Neuronal stem cell (in vitro differentiated cells): ENCODE results near the gene ATG5. TPM values are rescaled to one million over a fixed set of nuclear protein-coding genes. Genes with fewer than 3 reads are reported as not detected.

ENCODE experiments used
- DNase-seq: peaks from one replicate; pipeline ENCODE4 v3.0.0-alpha.2; 2013; ENCODE audit warnings: low spot score
- H2AFZ ChIP-seq: one replicate; pipeline ENCODE4 v1.6.1; 2013; ENCODE audit warnings: mild to moderate bottlenecking, low read length, inconsistent platforms
- H2AK5ac ChIP-seq: 2 replicates; pipeline ENCODE4 v1.6.1; 2013; ENCODE audit warnings: low read depth, mild to moderate bottlenecking, inconsistent platforms, low read length, moderate library complexity, mixed read lengths
- H2BK120ac ChIP-seq: 2 replicates; pipeline ENCODE4 v1.6.1; 2013; ENCODE audit warnings: low read depth, mild to moderate bottlenecking, inconsistent platforms, low read length, moderate library complexity, mixed read lengths
- H2BK12ac ChIP-seq: one replicate; pipeline ENCODE4 v1.6.1; 2013; ENCODE audit warnings: low read length, inconsistent platforms
- H2BK15ac ChIP-seq: 2 replicates; pipeline ENCODE4 v1.6.1; 2013; ENCODE audit warnings: mild to moderate bottlenecking, low read length, inconsistent platforms, mixed read lengths
- H2BK5ac ChIP-seq: one replicate; pipeline ENCODE4 v1.6.1; 2013; ENCODE audit warnings: inconsistent platforms, mild to moderate bottlenecking, low read length, moderate library complexity
- H3K14ac ChIP-seq: one replicate; pipeline ENCODE4 v1.6.1; 2013; ENCODE audit warnings: low read length, inconsistent platforms
- H3K18ac ChIP-seq: 2 replicates; pipeline ENCODE4 v1.6.1; 2013; ENCODE audit warnings: low read length, inconsistent platforms
- H3K23ac ChIP-seq: 2 replicates; pipeline ENCODE4 v1.6.1; 2013; ENCODE audit warnings: low read depth, mild to moderate bottlenecking, mixed read lengths, low read length, inconsistent platforms; ENCODE audit not compliant: poor library complexity
- H3K27ac ChIP-seq: replicated peaks from 3 replicates; pipeline ENCODE4 v1.5.1; 2013; ENCODE audit warnings: low read length, inconsistent platforms
- H3K27me3 ChIP-seq, 3 experiments: 2 replicates each; pipeline ENCODE4 v1.6.1; 2013; ENCODE audit warnings: low read length in 3 of 3, mild to moderate bottlenecking in 2 of 3, inconsistent platforms in 1 of 3, low read depth in 1 of 3, mixed read lengths in 1 of 3, moderate library complexity in 1 of 3; ENCODE audit not compliant: control insufficient read depth in 3 of 3, insufficient read depth in 3 of 3
- H3K36me3 ChIP-seq, 2 donors: replicated peaks in 1 of 2; 2 replicates each; pipeline ENCODE4 v1.6.1; 2013; ENCODE audit warnings: low read length in 2 of 2; ENCODE audit not compliant: control insufficient read depth in 2 of 2, insufficient read depth in 2 of 2
- H3K4ac ChIP-seq: 2 replicates; pipeline ENCODE4 v1.6.1; 2013; ENCODE audit warnings: inconsistent platforms, mild to moderate bottlenecking, low read length, moderate library complexity
- H3K4me1 ChIP-seq, 2 donors: 1 replicate in 1 of 2; 2 replicates in 1 of 2; pipeline ENCODE4 v1.6.1; 2013; ENCODE audit warnings: low read length in 2 of 2, low read depth in 1 of 2; ENCODE audit not compliant: control insufficient read depth in 2 of 2, insufficient read depth in 1 of 2
- H3K4me2 ChIP-seq: one replicate; pipeline ENCODE4 v1.6.1; 2013; ENCODE audit warnings: mild to moderate bottlenecking, low read length, inconsistent platforms; ENCODE audit not compliant: insufficient read depth, poor library complexity, severe bottlenecking
- H3K4me3 ChIP-seq, 2 donors: 2 replicates each; pipeline ENCODE4 v1.5.1; 2013; ENCODE audit warnings: low read length in 2 of 2, mild to moderate bottlenecking in 2 of 2, inconsistent platforms in 1 of 2, moderate library complexity in 1 of 2
- H3K79me1 ChIP-seq: one replicate; pipeline ENCODE4 v1.6.1; 2013; ENCODE audit warnings: low read depth, mild to moderate bottlenecking, inconsistent platforms, low read length, moderate library complexity
- H3K9ac ChIP-seq: one replicate; pipeline ENCODE4 v1.6.1; 2013; ENCODE audit warnings: mild to moderate bottlenecking, low read depth, low read length, inconsistent platforms; ENCODE audit not compliant: poor library complexity
- H3K9me3 ChIP-seq, 2 donors: replicated peaks in 1 of 2; 2 replicates each; pipeline versions ENCODE3 to v1.6.1; 2013; ENCODE audit warnings: low read length in 2 of 2, mild to moderate bottlenecking in 2 of 2, inconsistent platforms in 1 of 2, low read depth in 1 of 2, mixed read lengths in 1 of 2, moderate library complexity in 1 of 2; ENCODE audit not compliant: control insufficient read depth in 2 of 2, insufficient read depth in 1 of 2
- H4K8ac ChIP-seq: one replicate; pipeline ENCODE4 v1.6.1; 2013; ENCODE audit warnings: low read depth, mild to moderate bottlenecking, inconsistent platforms, low read length, moderate library complexity
- H4K91ac ChIP-seq: one replicate; pipeline ENCODE4 v1.6.1; 2013; ENCODE audit warnings: low read length, low read depth, mild to moderate bottlenecking, inconsistent platforms; ENCODE audit not compliant: poor library complexity
- WGBS, 2 donors: extraction: QIAGEN DNeasy Blood & Tissue Kit; methylation state at CpG; one replicate each; pipeline ENCODE4 v1.1.7; 2013; ENCODE audit warnings: missing lambda C conversion rate in 2 of 2, mixed read lengths in 1 of 2; ENCODE audit not compliant: insufficient read length in 2 of 2, insufficient replicate concordance in 1 of 2; ENCODE audit errors: extremely low coverage in 2 of 2; 5-methylcytosine and 5-hydroxymethylcytosine counted together
- polyA plus RNA-seq, 2 experiments: library from polyadenylated mRNA; stranded (reverse); fragments of 200-250 nt; gene quantifications; one replicate each; pipeline ENCODE4 v1.2.3, GENCODE V29; 2013

Gene ATG5
- 16.6 TPM for polyA plus RNA-seq (2013, experiment 1 of 2)
- polyA plus RNA-seq (2013, experiment 2 of 2), result 17.8 TPM

GRCh38 chr6:106325336-106326178 is at the start of gene ATG5:
Gene ATG5 (minus strand): TSS chr6:106325760. CDS start chr6:106316208, 9,552 bp downstream.
- Histone ChIP-seq H3K4ac (no peak within 1 kb of the TSS), H3K9ac (peak within 1 kb of the TSS; percentile 64), H2BK5ac (peak within 1 kb of the TSS; percentile 71), H3K27me3 (peaks cover 0 to 21% (median 0%) of the 10 kb centered on the region in 3 experiments), H2BK120ac (no peak within 1 kb of the TSS), H2AK5ac (no peak within 1 kb of the TSS), H3K4me3 (peak within 1 kb of the TSS; percentile 84 to 91), H3K36me3 (no peaks in the 10 kb centered on the region), H3K23ac (peak within 1 kb of the TSS; percentile 97), H2BK12ac (no peak within 1 kb of the TSS), H3K27ac (peak within 1 kb of the TSS; percentile 92), H3K18ac (peak within 1 kb of the TSS; percentile 96), H2AFZ (peak within 1 kb of the TSS; percentile 97), H3K9me3 (no peaks in the 10 kb centered on the region), H3K4me2 (peak within 1 kb of the TSS; percentile 75), H3K4me1 (no peaks in the 10 kb centered on the region), H2BK15ac (no peak within 1 kb of the TSS), H3K79me1 (peaks cover 5% of the 10 kb centered on the region), H3K14ac (peak within 1 kb of the TSS; percentile 25), H4K91ac (no peak within 1 kb of the TSS), H4K8ac (peak within 1 kb of the TSS; percentile 74)
- DNase-seq, result peak; percentile 95
- no CpG with 5 or more reads among the region's 56 CpGs for WGBS, 2 donors

DNA sequence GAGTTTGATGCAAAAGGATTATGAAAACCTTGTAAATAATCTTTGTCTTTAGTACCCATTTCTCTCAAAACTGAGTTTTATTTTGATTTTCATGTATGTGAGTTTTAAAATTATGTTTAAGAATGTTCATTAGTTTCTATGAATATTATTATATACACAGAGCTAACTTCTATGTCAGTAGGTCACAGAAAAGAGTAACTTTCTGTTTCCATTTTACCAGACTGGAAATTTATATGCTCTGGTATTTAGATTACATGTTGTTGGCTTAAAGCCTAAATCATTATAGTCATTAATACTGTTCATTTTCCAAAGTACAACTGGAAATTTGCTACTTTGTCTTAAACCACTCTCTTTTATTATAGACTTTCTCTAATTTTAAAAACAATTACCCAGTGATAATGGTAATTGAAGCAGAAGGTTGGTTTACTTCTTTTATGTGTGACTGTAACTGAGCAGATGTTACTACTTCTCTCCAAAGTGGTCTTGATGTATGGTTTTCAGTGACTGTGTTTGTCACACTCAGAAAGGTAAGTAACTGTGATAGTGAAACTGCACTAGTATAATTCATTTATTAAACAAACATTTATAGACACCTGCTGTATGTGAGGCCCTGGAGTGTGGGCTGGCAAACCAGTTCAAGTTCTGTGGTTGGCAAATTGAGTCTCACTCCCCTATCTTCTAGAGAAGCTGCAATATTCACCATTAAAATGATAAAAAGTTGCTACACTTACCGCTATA is 48.1 kb upstream of the ATG5 start:
- Histone ChIP-seq H2BK5ac (no peak overlapping the region), H2AFZ (no peak overlapping the region), H3K27ac (no peak overlapping the region), H3K18ac (no peak overlapping the region), H2AK5ac (no peak overlapping the region), H2BK15ac (no peak overlapping the region), H3K27me3 (peaks cover 0 to 30% (median 0%) of the 10 kb centered on the region in 3 experiments), H2BK120ac (no peak overlapping the region), H3K14ac (no peak overlapping the region), H2BK12ac (no peak overlapping the region), H4K91ac (no peak overlapping the region), H3K23ac (no peak overlapping the region), H3K9me3 (no peaks in the 10 kb centered on the region), H3K4ac (no peak overlapping the region), H3K79me1 (no peaks in the 10 kb centered on the region), H3K4me2 (no peak overlapping the region), H3K4me3 (no peak overlapping the region), H3K4me1 (no peaks in the 10 kb centered on the region), H4K8ac (no peak overlapping the region), H3K36me3 (no peaks in the 10 kb centered on the region), H3K9ac (no peak overlapping the region)
- WGBS, 2 donors, result no CpG with 5 or more reads among the region's 1 CpG
- DNase-seq, result no peak

- no peak overlapping the region for H3K18ac ChIP-seq
- no peak for DNase-seq
- H3K27me3 ChIP-seq, result peaks cover 0 to 30% (median 0%) of the 10 kb centered on the region in 3 experiments
- no peaks in the 10 kb centered on the region for H3K79me1 ChIP-seq
- H3K36me3 ChIP-seq, result no peaks in the 10 kb centered on the region
- no peak overlapping the region for H3K27ac ChIP-seq
- H3K4me1 ChIP-seq, result no peaks in the 10 kb centered on the region
- H4K8ac ChIP-seq, result no peak overlapping the region
- no peak overlapping the region for H2BK12ac ChIP-seq
- no peak overlapping the region for H3K4me3 ChIP-seq
- H3K9me3 ChIP-seq, result no peaks in the 10 kb centered on the region
- no peak overlapping the region for H2BK120ac ChIP-seq
- H2BK15ac ChIP-seq, result no peak overlapping the region
- H3K9ac ChIP-seq, result no peak overlapping the region
- H2AK5ac ChIP-seq, result no peak overlapping the region
- H3K14ac ChIP-seq, result no peak overlapping the region
- H2AFZ ChIP-seq, result no peak overlapping the region
- no CpG with 5 or more reads among the region's 4 CpGs for WGBS, 2 donors
- no peak overlapping the region for H3K4ac ChIP-seq
- H3K4me2 ChIP-seq, result no peak overlapping the region
- H2BK5ac ChIP-seq, result no peak overlapping the region
- H4K91ac ChIP-seq, result no peak overlapping the region
- no peak overlapping the region for H3K23ac ChIP-seq
These were observed 47.4 kb upstream of the ATG5 start for GRCh38 chr6:106372838-106373501.
